NOMO-1 (cell line): ENCODE results near the gene UGT1A9.

Experiments
- DNase-seq, 2 experiments: peaks; one replicate each; lab custom pipeline; 2025; ENCODE audit not compliant: unreplicated experiment in 2 of 2; lab: John Stamatoyannopoulos, UW

The UGT1A9 gene

GRCh38 chr2:233793465-233794127, 121.9 kb downstream of the UGT1A9 start:
- DNase-seq = no peak

GRCh38 chr2:233794128-233794658, 122.5 kb downstream of the UGT1A9 start:
- no peak for DNase-seq

GRCh38 chr2:233795735-233796171, 124.1 kb downstream of the UGT1A9 start:
- no peak for DNase-seq

- DNase-seq = no peak
Observed at GRCh38 chr2:233796254-233796653, 124.6 kb downstream of the UGT1A9 start.

- no peak for DNase-seq
Observed at GRCh38 chr2:233798335-233799086, 126.8 kb downstream of the UGT1A9 start.

GRCh38 chr2:233799087-233799665, 127.5 kb downstream of the UGT1A9 start:
- DNase-seq = no peak

- DNase-seq = no peak
Observed at GRCh38 chr2:233799716-233800115, 128.0 kb downstream of the UGT1A9 start.

- DNase-seq = no peak
Observed at GRCh38 chr2:233800208-233800607, 128.5 kb downstream of the UGT1A9 start.

- no peak for DNase-seq
Observed at GRCh38 chr2:233801357-233802131, 129.8 kb downstream of the UGT1A9 start.

GRCh38 chr2:233802132-233802815, 130.6 kb downstream of the UGT1A9 start:
- no peak for DNase-seq

GRCh38 chr2:233803292-233803911, 131.7 kb downstream of the UGT1A9 start:
- DNase-seq = no peak

- DNase-seq = no peak
Observed at GRCh38 chr2:233803994-233804393, 132.3 kb downstream of the UGT1A9 start.

GRCh38 chr2:233807215-233807865, 135.6 kb downstream of the UGT1A9 start:
- DNase-seq = no peak

GRCh38 chr2:233807966-233808935, 136.6 kb downstream of the UGT1A9 start:
- no peak for DNase-seq

GRCh38 chr2:233810385-233810784, 138.7 kb downstream of the UGT1A9 start:
- no peak for DNase-seq

- no peak for DNase-seq
Observed at GRCh38 chr2:233811087-233811486, 139.4 kb downstream of the UGT1A9 start.

GRCh38 chr2:233811732-233812131, 140.0 kb downstream of the UGT1A9 start:
- DNase-seq = no peak
